Adrenal gland (tissue), 5 donors: ENCODE results near the gene HADHA.

Source experiments
- POLR2A ChIP-seq, 2 donors: fragments of 450-650 bp; IDR thresholded peaks; one replicate each; pipeline ENCODE4 v1.6.1; 2017; ENCODE audit warnings: antibody characterized with exemption in 2 of 2, mild to moderate bottlenecking in 2 of 2, moderate library complexity in 1 of 2
- TF ChIP-seq, protein P1 (sequence below), 6 experiments: fragments of 450-650 bp in 4 of 6; fragments of 200-600 bp in 2 of 6; sonication (generic) in 1 of 6; IDR thresholded peaks; 1 replicate in 5 of 6; 2 replicates in 1 of 6; pipeline versions ENCODE4 v1.5.1 to v1.8.0; 2016 to 2021; ENCODE audit warnings: antibody characterized with exemption in 6 of 6, mild to moderate bottlenecking in 2 of 6, moderate library complexity in 1 of 6
- donor health status: DM: no; HTN: no; CAD: no.

GRCh38 chr2:26185954-26186770 is 58.3 kb downstream of the HADHA start:
- TF ChIP-seq, protein P1, sequence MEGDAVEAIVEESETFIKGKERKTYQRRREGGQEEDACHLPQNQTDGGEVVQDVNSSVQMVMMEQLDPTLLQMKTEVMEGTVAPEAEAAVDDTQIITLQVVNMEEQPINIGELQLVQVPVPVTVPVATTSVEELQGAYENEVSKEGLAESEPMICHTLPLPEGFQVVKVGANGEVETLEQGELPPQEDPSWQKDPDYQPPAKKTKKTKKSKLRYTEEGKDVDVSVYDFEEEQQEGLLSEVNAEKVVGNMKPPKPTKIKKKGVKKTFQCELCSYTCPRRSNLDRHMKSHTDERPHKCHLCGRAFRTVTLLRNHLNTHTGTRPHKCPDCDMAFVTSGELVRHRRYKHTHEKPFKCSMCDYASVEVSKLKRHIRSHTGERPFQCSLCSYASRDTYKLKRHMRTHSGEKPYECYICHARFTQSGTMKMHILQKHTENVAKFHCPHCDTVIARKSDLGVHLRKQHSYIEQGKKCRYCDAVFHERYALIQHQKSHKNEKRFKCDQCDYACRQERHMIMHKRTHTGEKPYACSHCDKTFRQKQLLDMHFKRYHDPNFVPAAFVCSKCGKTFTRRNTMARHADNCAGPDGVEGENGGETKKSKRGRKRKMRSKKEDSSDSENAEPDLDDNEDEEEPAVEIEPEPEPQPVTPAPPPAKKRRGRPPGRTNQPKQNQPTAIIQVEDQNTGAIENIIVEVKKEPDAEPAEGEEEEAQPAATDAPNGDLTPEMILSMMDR (IDR thresholded peaks at IDR 0.05): no peak
- TF ChIP-seq POLR2A (IDR thresholded peaks at IDR 0.05): no peak
